GM21526 (cell line): ENCODE results near the gene TMEM52.

Experiments
- ATAC-seq: cut with Tn5 transposase; IDR thresholded peaks from one replicate; pipeline ENCODE4 v1.9.1; 2021; ENCODE audit warnings: moderate library complexity; ENCODE audit not compliant: unreplicated experiment, low FRiP score

TMEM52 gene

DNA sequence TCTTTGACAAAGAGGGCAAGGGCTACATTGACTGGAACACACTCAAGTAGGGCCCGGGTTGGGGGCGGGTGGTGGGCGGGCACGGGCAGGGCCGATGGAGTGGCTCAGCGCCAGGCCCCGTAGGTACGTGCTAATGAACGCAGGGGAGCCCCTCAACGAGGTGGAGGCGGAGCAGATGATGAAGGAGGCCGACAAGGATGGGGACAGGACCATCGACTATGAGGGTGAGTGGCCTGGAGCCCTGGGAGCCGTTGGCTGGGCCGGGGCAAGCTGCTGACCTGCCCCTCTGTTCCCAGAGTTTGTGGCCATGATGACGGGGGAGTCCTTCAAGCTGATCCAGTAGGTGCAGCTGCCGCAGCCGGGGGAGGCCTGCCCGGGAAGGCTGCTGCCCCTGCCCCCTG is 2.2 kb downstream of the TMEM52 start:
- no peak for ATAC-seq

DNA sequence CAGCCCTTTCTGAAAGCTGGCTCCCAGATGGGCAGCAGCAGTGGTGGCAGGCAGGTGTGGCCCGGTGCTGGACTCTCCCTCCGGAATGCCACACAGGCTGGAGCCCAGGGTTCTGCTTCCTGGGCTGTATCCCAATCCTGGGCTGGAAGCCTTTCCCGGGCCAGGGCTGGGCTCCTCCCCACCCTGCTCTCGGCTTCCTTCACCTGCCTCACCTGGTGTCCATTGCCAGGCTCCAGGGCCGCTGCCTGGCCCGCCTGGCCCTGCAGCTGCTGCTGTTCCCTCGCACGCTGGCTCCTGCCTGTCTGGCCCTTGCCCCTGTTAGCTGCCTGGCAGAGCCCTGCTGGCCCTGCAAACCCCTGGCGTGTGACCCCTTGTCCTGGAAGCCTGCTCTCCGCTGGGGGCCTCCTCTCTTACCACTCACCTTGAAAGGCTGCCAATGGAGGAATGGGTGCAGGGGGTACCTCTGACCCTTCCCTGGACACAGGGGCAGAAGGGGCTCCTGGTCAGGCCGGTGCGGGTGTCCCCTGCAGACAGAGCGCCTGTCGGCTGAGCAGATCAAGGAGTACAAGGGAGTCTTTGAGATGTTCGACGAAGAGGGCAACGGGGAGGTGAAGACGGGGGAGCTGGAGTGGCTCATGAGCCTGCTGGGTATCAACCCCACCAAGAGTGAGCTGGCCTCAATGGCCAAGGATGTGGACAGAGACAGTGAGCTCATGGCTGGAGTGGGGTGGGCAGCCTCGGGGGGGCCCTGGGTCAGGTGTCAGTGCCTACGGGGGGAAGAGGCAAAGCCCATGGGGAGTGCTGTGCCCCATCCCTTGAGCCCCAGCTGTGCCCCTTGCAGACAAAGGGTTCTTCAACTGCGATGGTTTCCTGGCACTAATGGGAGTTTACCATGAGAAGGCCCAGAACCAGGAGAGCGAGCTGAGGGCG is 2.9 kb downstream of the TMEM52 start:
- ATAC-seq: no peak

DNA sequence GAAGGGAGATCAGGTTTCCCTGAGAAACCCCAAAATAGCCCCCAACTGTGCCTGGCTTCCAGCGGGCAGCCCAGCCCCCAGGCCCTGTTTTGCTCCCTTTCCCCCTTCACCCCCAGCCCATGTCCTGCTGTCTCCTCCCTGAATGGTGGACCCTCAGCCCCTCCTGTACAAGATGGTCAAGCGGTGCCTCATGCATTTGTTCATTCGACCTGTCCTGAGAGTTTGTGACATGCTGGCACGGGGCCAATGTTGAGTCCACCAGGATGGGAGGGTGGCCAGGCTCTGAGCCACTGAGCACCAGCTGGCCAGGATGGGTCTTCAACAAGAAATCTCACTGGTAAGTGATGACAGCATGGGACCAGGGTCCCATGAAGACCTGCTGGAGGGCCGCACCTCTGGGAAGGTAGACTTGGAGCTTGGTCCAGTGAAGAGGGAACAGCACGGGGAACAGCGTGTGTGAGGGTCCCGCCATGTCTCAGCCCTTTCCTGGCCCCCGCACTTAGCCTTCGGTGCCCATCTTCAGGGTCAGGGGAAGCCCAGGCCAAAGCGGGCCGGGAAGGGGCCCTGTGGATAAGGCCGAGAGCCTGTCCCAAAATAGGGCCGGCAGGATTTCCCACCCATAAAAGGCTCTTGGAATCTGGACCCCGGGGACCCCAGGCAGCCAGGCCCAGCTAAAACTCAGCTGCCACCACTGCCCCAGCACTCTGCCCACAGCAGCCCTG is 3.9 kb downstream of the TMEM52 start, which contains the start of gene CALML6:
Gene CALML6 (plus strand): TSS at position 290 of the 722 bp plus-strand sequence. CDS start 21 bp downstream, at position 311.
- no peak for ATAC-seq

DNA sequence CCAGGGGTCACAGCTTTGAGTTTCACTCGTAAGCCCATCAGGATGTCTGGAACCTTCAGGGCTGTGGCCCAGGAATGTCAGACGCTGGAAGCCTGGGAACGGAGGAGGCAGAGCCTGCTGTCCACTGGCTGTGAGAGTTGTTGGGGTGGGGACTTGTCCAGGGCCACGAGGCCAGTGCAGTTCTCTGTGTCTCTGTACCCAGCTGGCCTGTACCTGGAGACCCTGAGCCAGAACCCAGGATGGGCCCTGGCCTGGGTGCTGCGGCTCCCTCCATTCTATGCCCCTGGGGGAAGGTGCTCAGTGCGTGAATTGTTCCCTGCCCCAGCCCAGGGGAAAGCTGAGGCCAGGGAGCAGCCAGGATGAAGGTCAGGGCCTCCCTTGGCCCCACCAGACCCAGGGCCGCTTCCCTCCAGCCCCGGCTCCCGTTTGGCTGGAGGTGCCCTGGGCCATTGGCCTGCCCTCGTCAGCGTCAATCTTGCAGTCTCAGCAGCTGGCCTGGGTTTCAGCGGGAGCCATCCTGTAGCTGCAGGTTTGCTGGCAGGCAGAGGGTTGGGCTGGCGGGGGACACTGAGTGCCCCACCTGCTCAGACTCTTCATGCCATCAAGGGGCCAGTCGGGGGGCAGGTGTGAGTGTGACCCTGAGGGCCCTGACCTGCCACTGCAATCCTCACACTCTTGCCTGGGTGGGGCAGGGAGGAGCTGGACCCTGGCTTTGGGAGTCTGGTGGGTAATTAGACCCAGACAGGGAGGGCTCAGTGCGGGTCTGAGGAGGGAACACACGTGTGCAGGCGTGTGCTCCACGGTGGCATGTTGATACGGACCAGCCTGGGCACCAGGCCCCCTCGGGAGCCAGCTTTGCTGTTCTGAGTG is 4.7 kb downstream of the TMEM52 start:
- ATAC-seq: no peak

DNA sequence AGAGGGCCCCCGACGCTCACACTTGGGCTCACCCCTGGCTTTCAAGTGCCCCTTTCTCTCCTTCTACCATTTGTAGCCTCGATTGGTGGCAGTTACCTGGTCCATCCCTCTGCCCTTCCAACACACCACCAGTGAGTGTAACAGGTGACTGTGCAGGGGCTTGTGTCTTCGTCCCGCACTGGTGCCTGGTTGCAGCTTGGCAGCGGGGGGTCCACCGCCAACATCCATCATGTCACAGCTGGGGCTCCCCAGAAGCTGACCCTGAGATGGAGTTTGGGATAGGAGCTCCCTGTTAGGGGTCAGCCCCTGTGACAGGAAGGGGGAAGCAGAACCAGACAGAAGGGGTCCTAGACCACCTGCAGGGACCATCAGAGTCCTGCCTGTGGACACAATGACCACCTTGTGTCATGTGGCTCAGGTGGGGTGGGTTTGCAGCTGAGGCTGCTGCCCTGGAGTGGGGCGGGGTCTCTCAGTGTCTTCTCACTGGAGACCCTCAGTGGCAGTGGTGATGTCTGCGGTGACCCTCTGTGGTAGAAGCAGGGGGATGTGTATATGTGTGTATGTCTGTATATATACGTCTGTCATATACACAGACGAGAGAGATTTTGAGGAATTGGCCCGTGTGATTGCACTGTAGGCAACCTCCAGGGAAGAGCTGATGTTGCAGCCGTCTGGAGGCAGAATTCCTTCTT is 7.6 kb downstream of the TMEM52 start:
- ATAC-seq: no peak

DNA sequence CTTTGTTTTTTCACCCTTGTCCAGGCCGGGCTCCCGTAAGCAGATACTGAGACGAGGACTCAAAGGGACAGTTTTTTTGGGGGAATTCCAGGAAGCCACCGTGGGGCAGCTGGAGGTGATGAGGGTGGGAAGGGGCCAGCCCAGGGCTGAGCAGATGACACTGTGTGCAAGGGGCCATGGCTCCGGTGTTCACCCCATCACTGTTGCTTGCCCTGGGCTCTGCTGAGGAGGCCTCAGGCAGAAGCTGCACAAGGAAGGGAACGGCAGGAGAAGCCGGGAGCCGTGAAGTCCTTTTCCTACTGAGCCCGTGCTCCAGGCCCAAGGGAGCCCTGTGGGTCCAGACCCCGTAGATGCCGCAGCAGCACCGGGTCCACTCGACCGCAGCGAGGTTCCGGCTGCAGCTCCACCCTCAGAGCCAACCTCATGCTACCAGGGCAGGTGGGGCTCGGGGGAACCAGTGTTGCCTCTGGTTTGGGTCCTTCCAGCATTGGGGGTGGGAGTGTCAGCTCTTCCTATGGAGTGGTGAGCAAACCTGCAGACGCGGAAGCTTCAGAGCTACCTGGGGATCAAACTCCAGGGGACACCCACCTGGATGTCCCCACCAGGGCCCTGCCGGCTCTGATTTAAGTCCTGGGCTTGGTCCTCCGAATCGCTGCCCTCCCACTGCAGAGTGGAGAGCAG is 8.3 kb downstream of the TMEM52 start:
- no peak for ATAC-seq

DNA sequence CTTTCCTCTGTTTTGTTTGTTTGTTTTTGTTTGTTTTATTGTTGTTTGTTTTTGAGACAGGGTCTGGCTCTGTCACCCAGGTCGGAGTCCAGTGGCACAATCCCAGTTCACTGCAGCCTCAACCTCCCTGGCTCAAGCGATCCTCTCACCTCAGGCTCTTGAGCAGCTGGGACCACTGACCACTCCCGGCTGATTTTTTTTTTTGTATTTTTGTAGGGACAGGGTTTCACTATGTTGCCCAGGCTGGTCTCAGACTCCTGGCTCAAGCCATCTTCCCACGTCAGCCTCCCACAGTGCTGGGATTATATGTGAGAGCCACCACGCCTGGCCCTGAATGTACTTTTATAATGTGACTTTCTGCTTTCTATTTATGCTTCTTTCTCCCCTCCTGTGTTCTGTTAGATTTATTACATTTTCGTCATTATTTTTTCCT is 9.0 kb downstream of the TMEM52 start:
- no peak for ATAC-seq

DNA sequence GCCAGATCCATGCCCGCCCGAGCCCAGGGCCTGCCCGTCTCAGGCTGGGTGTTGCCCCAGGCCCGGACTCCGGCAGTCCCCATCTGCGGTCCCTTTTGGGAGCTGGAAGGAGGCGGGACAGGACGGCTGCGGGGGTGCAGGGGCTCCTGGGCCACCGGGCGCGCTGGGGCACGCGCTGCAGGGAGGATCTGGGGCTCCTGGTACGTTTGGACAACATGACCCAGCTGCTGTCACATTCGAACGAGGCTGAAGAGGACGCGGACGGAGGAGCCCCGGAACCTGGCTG is 10.6 kb downstream of the TMEM52 start:
- ATAC-seq: peak; percentile 24

DNA sequence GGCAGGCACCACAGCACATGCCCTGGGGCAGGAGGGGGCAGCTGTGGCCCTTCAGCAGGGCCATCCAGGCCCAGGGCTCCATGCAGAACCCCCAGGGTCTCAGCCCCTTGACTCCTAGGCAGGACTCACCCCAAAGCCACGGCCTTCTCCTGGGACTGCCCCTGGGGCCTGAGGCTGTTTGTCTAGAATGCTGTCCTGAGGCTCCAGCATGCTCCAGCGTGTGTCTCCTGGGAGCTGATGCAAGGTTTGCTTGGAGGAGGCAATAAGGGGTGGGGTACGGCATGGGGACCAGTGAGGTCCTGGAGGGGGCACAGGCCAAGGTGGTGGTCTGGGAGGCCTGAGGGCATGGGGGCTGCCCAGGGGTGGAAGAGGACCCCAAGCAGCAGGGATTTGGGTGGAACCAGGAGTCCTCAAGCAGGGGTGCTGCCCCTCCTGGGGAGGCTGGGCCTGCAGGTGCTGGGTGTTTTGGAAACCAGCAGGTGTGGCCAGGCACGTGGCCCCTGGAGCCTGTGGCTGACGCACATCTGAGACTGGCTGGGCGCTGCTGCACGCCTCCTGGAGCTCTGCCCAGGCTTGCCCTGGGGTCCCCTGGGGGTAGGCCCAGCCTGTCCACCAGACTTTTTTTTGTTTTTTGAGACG is 11.9 kb downstream of the TMEM52 start:
- ATAC-seq: no peak

DNA sequence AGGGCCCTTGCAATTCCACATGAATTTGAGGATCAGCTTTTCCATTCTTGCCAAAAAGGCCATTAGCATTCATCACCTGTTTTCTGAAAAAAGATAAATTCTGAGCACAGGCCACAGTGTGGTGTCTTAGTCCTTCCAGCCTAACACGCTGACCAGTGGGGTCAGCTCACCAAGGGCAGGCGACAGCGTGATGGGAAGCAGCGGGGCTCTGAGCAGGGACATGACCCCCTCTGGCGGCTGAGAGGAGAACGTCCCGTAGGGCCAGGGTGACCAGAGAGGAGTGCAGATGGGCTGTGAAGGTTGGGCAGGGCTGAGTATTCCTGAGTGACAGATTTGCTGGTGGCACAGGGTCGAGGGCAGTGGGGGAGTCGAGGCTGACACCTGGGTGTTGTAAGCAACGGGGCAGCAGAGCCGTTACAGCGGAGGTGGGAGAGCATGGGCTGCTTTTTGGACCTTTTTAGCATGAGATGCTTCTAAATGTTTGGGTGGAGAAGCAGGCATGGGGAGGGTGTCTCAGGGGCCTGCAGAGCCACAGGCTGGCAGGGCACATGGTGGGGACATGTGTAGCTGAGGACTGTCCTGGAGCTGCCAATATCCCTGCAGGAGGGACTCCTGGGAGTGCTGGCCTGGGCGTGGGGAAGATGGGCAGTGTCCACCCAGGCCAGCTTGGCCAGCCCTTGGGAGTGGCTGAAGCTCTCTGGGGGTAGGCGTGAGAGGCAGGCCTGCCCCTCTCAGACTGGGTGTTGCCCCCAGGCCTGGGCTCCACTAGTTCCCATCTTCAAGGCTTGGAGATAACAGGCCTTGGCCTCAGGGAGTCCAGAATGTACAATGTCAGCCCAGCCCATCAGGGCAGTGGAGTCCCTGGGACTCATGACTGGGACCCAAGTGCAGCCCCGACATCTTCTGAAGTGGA is 12.6 kb downstream of the TMEM52 start:
- no peak for ATAC-seq

DNA sequence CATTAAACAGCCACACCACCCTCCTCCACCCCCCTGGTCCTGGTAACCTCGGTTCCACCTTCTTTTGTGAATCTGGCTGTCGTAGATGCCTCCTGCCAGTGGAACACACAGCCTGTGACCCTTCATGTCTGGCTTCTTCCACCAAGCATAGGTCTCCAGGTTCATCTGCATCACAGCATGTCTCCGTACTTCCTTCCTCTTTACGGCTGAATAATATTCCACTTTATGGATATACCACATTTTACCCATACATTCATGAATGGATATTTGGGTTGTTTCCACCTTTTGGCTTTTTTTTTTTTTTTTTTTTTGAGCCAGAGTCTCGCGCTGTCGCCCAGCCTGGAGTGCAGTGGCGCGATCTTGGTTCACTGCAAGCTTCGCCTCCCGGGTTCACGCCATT is 15.9 kb downstream of the TMEM52 start:
- ATAC-seq: no peak

DNA sequence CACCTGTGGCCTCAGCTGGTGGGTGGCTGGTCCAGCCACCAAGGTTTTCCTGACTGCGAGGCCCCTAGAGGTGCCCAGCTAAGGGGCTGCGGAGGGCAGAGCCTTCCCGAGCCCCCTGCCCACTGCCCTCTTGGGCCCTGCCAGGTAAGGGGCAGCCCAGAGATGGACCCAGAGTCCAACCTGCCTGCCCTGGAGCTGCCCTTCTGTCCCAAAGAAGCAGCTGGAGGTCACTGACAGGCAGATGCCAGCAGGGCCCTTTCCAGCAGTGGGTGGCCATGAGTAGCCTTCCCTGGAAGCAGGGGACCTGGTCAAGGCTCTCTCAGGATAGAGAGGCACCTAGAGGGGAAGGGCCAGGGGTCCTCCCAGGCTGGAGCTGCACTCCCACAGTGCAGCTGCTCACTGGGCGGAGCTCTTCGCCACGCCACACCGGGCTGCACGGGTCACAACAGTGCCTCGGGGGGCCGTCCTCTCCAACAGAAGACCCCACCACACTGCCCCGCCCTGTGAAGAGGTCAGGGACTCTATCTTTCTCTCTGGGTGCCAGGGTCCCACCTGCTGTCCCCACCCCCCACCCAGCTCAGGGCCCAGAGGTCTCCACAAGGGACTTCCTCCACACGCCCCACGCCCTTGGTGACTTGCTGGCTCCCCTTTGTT is 17.3 kb downstream of the TMEM52 start:
- no peak for ATAC-seq

DNA sequence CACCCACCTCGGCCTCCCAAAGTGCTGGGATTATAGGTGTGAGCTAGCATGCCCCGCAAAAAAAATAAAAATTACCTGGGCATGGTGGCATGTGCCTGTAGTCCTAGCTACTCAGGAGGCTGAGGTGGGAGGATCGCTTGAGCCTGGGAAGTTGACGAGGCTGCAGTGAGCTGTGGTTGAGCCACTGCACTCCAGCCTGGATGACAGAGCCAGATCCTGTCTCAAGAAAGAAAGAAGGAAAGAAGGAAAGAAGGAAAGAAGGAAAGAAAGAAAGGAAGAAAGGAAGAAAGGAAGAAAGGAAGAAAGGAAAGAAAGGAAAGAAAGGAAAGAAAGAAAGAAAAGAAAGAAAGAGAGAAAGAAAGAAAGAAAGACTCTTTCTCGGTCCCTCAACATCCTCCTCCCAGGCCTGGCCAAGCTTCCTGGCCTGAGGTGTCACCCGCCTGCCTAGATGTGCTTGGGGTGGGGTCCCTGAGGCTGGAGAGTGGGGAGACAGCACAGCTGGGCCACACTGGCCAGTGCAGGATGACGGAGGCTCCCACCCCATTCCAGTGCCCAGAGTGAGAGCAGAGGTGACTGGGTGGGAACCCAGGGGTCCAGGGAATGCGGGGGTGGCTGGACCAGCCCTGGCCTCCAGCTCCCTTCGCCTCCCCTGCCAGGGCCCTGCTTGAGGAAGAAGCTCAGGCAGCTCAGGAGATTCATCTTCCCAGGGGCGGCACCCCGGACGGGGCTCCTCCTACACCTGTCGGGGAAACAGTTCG is 18.0 kb downstream of the TMEM52 start:
- ATAC-seq: no peak

DNA sequence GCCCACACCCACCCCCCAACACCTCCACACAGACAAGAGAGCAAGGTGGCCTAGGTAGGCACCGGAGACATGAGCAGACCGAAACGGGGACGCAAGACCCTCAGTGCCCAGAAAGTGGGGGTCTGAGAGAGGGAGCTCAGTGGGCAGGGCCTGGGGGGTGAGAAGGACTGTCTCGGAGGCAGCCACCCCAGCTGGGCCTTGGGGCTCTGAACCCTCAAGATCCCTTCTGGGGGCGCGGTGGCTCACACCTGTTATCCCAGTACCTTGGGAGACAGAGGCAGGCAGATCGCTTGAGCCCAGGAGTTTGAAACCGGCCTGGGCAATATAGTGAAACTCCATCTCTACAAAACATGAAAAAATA is 19.1 kb downstream of the TMEM52 start:
- ATAC-seq: no peak

DNA sequence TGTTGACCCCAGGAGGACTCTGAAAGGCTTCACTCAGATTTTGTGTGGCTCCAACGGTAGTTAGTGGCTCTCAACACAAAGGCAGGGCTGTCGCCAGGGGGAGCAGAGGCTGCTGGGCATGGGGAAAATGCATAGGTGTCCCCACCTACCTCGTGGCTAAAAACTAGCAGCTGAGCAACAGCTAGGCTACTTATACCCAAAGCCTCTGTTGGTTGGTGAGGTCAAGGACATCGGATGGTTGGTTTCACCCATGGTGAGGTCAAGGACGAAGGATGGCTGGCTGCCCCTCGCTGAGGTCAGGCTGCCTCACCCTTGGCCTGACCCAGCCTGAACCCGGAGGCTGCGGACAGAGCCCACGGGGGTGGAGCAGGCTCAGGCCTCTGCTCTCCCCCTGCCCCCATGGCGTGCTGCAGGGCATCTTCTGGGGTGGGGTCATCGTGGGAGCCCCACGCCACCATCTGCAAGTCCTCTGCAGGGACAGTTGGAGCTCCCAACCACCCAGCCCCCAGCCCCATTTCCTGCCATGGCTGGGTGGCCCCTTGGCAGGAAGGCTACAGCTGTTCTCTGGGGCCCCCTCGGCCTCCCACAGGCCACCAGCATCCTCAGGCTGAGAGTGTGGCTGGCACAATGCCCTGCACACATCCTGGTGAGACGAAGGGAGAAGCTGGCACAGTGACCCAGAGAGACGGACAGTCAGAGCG is 19.7 kb downstream of the TMEM52 start:
- no peak for ATAC-seq

DNA sequence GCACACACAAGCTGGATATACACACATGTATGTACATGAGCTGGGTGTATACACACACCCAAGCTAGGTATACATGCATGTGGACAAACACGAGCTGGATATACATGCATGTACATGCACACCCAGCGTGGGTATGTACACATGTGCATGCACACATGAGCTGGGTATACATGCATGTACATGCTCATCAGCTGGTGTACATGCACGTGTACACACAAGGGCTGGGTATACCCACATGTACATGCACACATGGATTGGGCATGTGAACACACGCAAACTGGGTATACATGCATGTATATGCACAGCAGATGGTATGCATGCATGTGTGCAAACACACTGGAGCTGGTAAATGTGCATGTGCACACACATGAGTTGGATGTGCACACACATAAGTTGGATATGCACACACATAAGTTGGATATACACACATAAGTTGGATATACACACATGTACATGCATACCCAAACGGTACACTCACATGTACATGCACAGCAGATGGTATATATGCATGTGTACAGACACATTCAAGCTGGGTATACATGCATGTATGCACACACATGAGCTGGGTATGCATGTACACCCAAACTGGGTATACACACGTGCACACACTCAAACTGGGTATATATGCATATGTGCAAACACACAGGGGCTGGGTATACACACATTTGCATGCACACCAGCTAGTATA is 20.7 kb downstream of the TMEM52 start:
- ATAC-seq: no peak
